ENCODE measurements around the gene CD44.

- TF ChIP-seq EP300 (IDR thresholded peaks at IDR 0.05) = no peak
- TF ChIP-seq, protein P1, sequence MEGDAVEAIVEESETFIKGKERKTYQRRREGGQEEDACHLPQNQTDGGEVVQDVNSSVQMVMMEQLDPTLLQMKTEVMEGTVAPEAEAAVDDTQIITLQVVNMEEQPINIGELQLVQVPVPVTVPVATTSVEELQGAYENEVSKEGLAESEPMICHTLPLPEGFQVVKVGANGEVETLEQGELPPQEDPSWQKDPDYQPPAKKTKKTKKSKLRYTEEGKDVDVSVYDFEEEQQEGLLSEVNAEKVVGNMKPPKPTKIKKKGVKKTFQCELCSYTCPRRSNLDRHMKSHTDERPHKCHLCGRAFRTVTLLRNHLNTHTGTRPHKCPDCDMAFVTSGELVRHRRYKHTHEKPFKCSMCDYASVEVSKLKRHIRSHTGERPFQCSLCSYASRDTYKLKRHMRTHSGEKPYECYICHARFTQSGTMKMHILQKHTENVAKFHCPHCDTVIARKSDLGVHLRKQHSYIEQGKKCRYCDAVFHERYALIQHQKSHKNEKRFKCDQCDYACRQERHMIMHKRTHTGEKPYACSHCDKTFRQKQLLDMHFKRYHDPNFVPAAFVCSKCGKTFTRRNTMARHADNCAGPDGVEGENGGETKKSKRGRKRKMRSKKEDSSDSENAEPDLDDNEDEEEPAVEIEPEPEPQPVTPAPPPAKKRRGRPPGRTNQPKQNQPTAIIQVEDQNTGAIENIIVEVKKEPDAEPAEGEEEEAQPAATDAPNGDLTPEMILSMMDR (IDR thresholded peaks at IDR 0.05) = no peak
These were observed 7.7 kb downstream of the CD44 start for GRCh38 chr11:35146711-35147110.
